SH-SY5Y (cell line): Measurements from ENCODE around the gene SYMPK.

ENCODE experiments used
- GATA2 ChIP-seq: IDR thresholded peaks from 2 replicates; pipeline ENCODE4 v1.6.1; 2011; ENCODE audit warnings: mild to moderate bottlenecking, low read depth, low read length
- GATA3 ChIP-seq: IDR thresholded peaks from 2 replicates; pipeline ENCODE4 v1.6.1; 2011; ENCODE audit warnings: low read depth, mild to moderate bottlenecking, low read length, moderate library complexity

GRCh38 chr19:45822716-45823115, 40.2 kb downstream of the SYMPK start:
- TF ChIP-seq GATA3 (no peak), GATA2 (no peak)
